ENCODE data around the gene TMEM270.
"Not testable (repeated sequence)": the region's sequence is repeated elsewhere in the genome, so short reads cannot be mapped to it uniquely, and the experiment has no call there.

Gene TMEM270

GRCh38 chr7:73882047-73882402 lies 21.1 kb downstream of the TMEM270 start:
- FAIRE-seq: no peak
- DNase-seq (ENCODE audit: insufficient read length, low spot score): no peak

GRCh38 chr7:73884867-73885422 lies 24.0 kb downstream of the TMEM270 start:
- not testable (repeated sequence) for DNase-seq (ENCODE audit: insufficient read length, low spot score); FAIRE-seq

GRCh38 chr7:73885433-73885974 lies 24.5 kb downstream of the TMEM270 start:
- DNase-seq (ENCODE audit: insufficient read length, low spot score) (no peak), FAIRE-seq (no peak)

- FAIRE-seq (no peak), DNase-seq (ENCODE audit: insufficient read length, low spot score) (no peak)
Observed at GRCh38 chr7:73885975-73886798, 25.2 kb downstream of the TMEM270 start.

GRCh38 chr7:73887762-73888161 lies 26.8 kb downstream of the TMEM270 start:
- no peak for DNase-seq (ENCODE audit: insufficient read length, low spot score)
- no peak for FAIRE-seq

- DNase-seq (ENCODE audit: insufficient read length, low spot score) (no peak), FAIRE-seq (no peak)
Observed at GRCh38 chr7:73888959-73889358, 28.0 kb downstream of the TMEM270 start.

GRCh38 chr7:73890555-73891147 lies 29.7 kb downstream of the TMEM270 start:
- no peak for DNase-seq (ENCODE audit: insufficient read length, low spot score)
- FAIRE-seq: no peak

- DNase-seq (ENCODE audit: insufficient read length, low spot score) (no peak), FAIRE-seq (no peak)
Observed at GRCh38 chr7:73891178-73891885, 30.4 kb downstream of the TMEM270 start.

- FAIRE-seq (no peak), DNase-seq (ENCODE audit: insufficient read length, low spot score) (no peak)
Observed at GRCh38 chr7:73892003-73892999, 31.3 kb downstream of the TMEM270 start.

- DNase-seq (ENCODE audit: insufficient read length, low spot score) (no peak), FAIRE-seq (no peak)
Observed at GRCh38 chr7:73893342-73894101, 32.6 kb downstream of the TMEM270 start.

- FAIRE-seq (no peak), DNase-seq (ENCODE audit: insufficient read length, low spot score) (no peak)
Observed at GRCh38 chr7:73894166-73894565, 33.2 kb downstream of the TMEM270 start.

GRCh38 chr7:73894733-73895551 lies 34.0 kb downstream of the TMEM270 start:
- DNase-seq (ENCODE audit: insufficient read length, low spot score): peak; percentile 82
- FAIRE-seq: peak; percentile 66

- FAIRE-seq (no peak), DNase-seq (ENCODE audit: insufficient read length, low spot score) (no peak)
Observed at GRCh38 chr7:73895626-73896025, 34.7 kb downstream of the TMEM270 start.

GRCh38 chr7:73896454-73896853 lies 35.5 kb downstream of the TMEM270 start:
- no peak for FAIRE-seq
- DNase-seq (ENCODE audit: insufficient read length, low spot score): no peak

- FAIRE-seq (no peak), DNase-seq (ENCODE audit: insufficient read length, low spot score) (no peak)
Observed at GRCh38 chr7:73899731-73900142, 38.8 kb downstream of the TMEM270 start.

GRCh38 chr7:73900286-73900685 lies 39.3 kb downstream of the TMEM270 start:
- no peak for DNase-seq (ENCODE audit: insufficient read length, low spot score)
- FAIRE-seq: no peak

- DNase-seq (ENCODE audit: insufficient read length, low spot score) (no peak), FAIRE-seq (no peak)
Observed at GRCh38 chr7:73901231-73901822, 40.4 kb downstream of the TMEM270 start.

All from HTR-8/SVneo (cell line).